Sigmoid colon (tissue), 7 donors: ENCODE results near the gene PLEKHA8. TPM values are rescaled to one million over a fixed set of nuclear protein-coding genes. Genes with fewer than 3 reads are reported as not detected.
A peak's percentile ranks its signal among the peaks of the same experiment; 100 is the strongest.

Source experiments
- DNase-seq: peaks from one replicate; pipeline ENCODE4 v3.0.0-alpha.2; 2019
- H3K27ac ChIP-seq, 4 donors: fragments of 200-600 bp; sonication (generic); one replicate each; pipeline ENCODE4 v1.5.1; 2016 to 2019; ENCODE audit warnings: mild to moderate bottlenecking in 1 of 4
- H3K27me3 ChIP-seq, 3 donors: fragments of 200-600 bp; sonication (generic); one replicate each; pipeline ENCODE4 v1.5.1; 2019; ENCODE audit warnings: mild to moderate bottlenecking in 1 of 3
- H3K36me3 ChIP-seq, 4 donors: fragments of 200-600 bp; sonication (generic); one replicate each; pipeline ENCODE4 v1.5.1; 2016 to 2019
- H3K4me1 ChIP-seq, 4 donors: fragments of 200-600 bp; sonication (generic); one replicate each; pipeline ENCODE4 v1.5.1; 2017 to 2019
- H3K4me3 ChIP-seq, 4 donors: fragments of 200-600 bp; sonication (generic); one replicate each; pipeline ENCODE4 v1.5.1; 2017 to 2019; ENCODE audit warnings: mild to moderate bottlenecking in 2 of 4, moderate library complexity in 1 of 4
- H3K9me3 ChIP-seq, 4 donors: fragments of 200-600 bp in 3 of 4; sonication (generic) in 3 of 4; one replicate each; pipeline versions ENCODE4 v1.5.1 to v1.6.1; 2013 to 2019
- EP300 ChIP-seq, 4 donors: sonication (generic); formaldehyde crosslinking; IDR thresholded peaks; one replicate each; pipeline ENCODE4 v1.6.1; 2017; ENCODE audit warnings: antibody characterized with exemption in 4 of 4
- POLR2A ChIP-seq, 2 donors: fragments of 450-650 bp; IDR thresholded peaks; one replicate each; pipeline ENCODE4 v1.6.1; 2016; ENCODE audit warnings: antibody characterized with exemption in 2 of 2, mild to moderate bottlenecking in 2 of 2, moderate library complexity in 2 of 2
- POLR2AphosphoS5 ChIP-seq, 4 donors: sonication (generic); formaldehyde crosslinking; IDR thresholded peaks; one replicate each; pipeline ENCODE4 v1.6.1; 2017; ENCODE audit warnings: antibody characterized with exemption in 4 of 4
- WGBS, 2 donors: extraction: QIAGEN DNeasy Blood & Tissue Kit; methylation state at CpG; one replicate each; pipeline ENCODE4 v1.1.7; 2013; 5-methylcytosine and 5-hydroxymethylcytosine counted together
- intact Hi-C: fragments of 100-400 bp; cut with DNase I; formaldehyde crosslinking; loops from one replicate; pipeline ENCODE4 v1.15.1; 2023
- polyA plus RNA-seq, 3 donors: library from polyadenylated mRNA; stranded (reverse); fragments of 200-250 nt; gene quantifications; one replicate each; pipeline ENCODE4 v1.2.3, GENCODE V29; 2013
- total RNA-seq, 4 donors: library from RNA; depleted of rRNA; stranded (reverse); fragments of >200 nt; gene quantifications; one replicate each; pipeline ENCODE4 v1.1.0, GENCODE V29; 2016
- TF ChIP-seq, protein P1 (sequence below), 4 experiments: fragments of 450-650 bp in 3 of 4; fragments of 200-600 bp in 1 of 4; IDR thresholded peaks; one replicate each; pipeline ENCODE4 v1.5.1; 2016 to 2019; ENCODE audit warnings: antibody characterized with exemption in 4 of 4, mild to moderate bottlenecking in 3 of 4, moderate library complexity in 2 of 4
- donor health status: healthy with polysubstance abuse.
- donor health status: Bipolar disorder and iron deficiency.
- donor health status: healthy.

Gene PLEKHA8
- total and polyA plus RNA-seq, 7 donors, result 3.2 to 12.2 (median 7.7) TPM

DNA sequence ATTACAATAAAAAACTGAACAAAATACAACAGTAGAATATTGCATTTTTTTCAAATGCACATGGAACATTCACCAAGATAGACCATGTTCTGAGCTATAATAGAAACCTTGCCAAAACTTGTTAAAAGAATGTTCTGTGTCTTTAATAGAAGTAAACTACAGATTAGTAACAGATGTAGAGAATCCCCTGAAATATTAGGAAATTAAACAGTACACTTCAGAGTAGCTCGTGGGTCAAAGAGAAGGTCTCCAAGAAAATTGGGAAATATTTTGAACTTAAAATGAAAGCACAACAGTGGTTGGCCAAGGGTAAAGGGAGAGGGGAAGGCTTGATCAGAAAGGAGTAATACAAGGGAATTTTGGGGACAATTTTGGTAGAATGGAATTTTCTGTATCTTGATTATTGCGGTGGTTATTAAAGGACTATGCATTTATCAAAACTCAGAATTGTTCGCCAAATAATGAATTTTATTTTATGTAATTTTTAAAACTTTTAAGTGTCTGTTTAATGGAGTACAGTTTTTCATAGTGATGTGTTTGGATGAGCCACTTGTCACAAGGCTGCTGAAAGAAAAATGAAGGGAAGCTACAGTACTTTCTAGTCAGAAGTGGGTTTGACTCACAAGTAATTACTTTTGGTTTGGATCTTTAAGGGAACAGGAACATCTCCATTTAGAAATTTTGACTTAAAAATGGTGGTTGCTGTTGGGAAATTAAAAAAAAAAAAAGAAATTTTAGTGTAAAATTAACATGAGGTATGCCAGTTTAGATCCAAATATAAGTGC is 10.2 kb downstream of the PLEKHA8 start:
- peak overlapping the region in 2 of 4 donors; percentile 8 to 21 for H3K27ac ChIP-seq
- WGBS, 2 donors, result 84 to 91% methylated on average over 3 of the region's 3 CpGs
- H3K36me3 ChIP-seq, result no peaks in the 10 kb centered on the region
- H3K9me3 ChIP-seq, result no peaks in the 10 kb centered on the region
- no peak overlapping the region for H3K4me3 ChIP-seq
- no peak for DNase-seq
- peaks cover 0 to 19% (median 0%) of the 10 kb centered on the region in 4 donors for H3K4me1 ChIP-seq
- H3K27me3 ChIP-seq, result no peaks in the 10 kb centered on the region
- no peak for TF ChIP-seq POLR2A (IDR thresholded peaks at IDR 0.05)
- peak in 2 of 4 donors; percentile 34 for TF ChIP-seq POLR2AphosphoS5 (IDR thresholded peaks at IDR 0.05)
- intact Hi-C loops, result no loop called here

DNA sequence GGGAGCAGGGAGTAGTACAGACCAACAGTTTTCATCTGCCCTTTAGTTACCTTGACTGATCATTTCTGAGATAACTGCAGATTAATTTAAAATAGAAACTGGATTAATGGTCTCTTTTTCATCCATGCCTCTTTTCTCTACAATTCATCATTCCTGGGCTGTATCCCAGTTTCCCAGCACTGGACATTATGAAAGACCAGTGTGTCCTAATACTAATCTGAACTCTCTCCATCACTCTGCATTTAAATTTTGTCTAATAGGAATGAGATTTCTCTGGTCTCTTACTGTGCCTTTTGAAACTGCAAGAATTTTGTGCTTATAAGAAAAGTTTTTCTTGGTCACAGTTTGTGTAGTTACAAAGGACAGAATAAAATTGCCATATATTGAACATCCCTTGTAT is 12.7 kb downstream of the PLEKHA8 start:
- no peaks in the 10 kb centered on the region for H3K9me3 ChIP-seq
- no peak for DNase-seq
- no peaks in the 10 kb centered on the region for H3K27me3 ChIP-seq
- H3K4me1 ChIP-seq, result peaks cover 0 to 19% (median 0%) of the 10 kb centered on the region in 4 donors
- H3K27ac ChIP-seq, result peak overlapping the region in 1 of 4 donors; percentile 1
- intact Hi-C loops, result no loop called here
- peaks cover 0 to 8% (median 3%) of the 10 kb centered on the region in 4 donors for H3K36me3 ChIP-seq
- TF ChIP-seq, protein P1, sequence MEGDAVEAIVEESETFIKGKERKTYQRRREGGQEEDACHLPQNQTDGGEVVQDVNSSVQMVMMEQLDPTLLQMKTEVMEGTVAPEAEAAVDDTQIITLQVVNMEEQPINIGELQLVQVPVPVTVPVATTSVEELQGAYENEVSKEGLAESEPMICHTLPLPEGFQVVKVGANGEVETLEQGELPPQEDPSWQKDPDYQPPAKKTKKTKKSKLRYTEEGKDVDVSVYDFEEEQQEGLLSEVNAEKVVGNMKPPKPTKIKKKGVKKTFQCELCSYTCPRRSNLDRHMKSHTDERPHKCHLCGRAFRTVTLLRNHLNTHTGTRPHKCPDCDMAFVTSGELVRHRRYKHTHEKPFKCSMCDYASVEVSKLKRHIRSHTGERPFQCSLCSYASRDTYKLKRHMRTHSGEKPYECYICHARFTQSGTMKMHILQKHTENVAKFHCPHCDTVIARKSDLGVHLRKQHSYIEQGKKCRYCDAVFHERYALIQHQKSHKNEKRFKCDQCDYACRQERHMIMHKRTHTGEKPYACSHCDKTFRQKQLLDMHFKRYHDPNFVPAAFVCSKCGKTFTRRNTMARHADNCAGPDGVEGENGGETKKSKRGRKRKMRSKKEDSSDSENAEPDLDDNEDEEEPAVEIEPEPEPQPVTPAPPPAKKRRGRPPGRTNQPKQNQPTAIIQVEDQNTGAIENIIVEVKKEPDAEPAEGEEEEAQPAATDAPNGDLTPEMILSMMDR (IDR thresholded peaks at IDR 0.05), result no peak
- no peak for TF ChIP-seq EP300 (IDR thresholded peaks at IDR 0.05)
- TF ChIP-seq POLR2AphosphoS5 (IDR thresholded peaks at IDR 0.05), result no peak
- no peak overlapping the region for H3K4me3 ChIP-seq

DNA sequence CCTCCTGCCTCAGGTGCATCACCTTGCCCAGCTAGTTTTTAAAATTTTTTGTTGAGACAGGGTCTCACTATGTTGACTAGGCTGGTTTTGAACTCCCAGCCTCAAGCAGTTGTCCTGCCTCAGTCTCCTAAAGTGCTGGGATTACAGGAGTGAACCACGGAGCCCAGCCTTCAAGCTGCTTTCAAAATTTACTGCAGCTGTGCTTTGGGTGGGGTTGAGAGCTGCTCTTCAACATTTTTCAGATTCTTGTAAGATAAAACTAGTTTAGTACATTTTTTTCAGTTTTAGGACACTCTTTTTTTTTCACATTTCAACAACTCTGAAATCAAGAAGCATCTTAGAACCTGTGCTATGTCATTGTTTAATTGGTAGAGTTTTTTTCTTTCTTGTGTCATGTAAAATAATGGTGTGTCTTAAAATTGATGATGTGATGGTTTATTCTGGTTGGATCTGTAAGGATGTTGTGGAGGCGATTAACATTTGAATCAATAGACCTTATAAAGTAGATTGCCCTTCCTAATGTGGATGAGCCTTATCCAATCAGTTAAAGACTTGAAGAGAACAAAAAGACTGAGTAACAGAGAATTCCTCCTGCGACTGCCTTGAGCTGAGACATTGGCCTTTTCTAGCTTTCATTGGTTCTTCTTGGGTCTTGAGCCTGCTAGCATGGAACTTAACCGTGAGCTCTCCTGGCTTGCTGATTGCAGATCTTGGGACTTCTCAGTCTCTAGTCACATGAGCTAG is 13.5 kb downstream of the PLEKHA8 start:
- Histone ChIP-seq H3K9me3 (no peaks in the 10 kb centered on the region), H3K4me1 (peaks cover 0 to 19% (median 0%) of the 10 kb centered on the region in 4 donors), H3K27ac (no peak overlapping the region), H3K36me3 (peaks cover 0 to 16% (median 10%) of the 10 kb centered on the region in 4 donors), H3K4me3 (no peak overlapping the region), H3K27me3 (no peaks in the 10 kb centered on the region)
- DNase-seq, result no peak
- WGBS, 2 donors, result 91 to 93% methylated on average over 4 of the region's 4 CpGs
- TF ChIP-seq, protein P1 (IDR thresholded peaks at IDR 0.05), result no peak
- no peak for TF ChIP-seq POLR2AphosphoS5 (IDR thresholded peaks at IDR 0.05)
- no peak for TF ChIP-seq POLR2A (IDR thresholded peaks at IDR 0.05)
- TF ChIP-seq EP300 (IDR thresholded peaks at IDR 0.05), result no peak
- intact Hi-C loops, result no loop called here

DNA sequence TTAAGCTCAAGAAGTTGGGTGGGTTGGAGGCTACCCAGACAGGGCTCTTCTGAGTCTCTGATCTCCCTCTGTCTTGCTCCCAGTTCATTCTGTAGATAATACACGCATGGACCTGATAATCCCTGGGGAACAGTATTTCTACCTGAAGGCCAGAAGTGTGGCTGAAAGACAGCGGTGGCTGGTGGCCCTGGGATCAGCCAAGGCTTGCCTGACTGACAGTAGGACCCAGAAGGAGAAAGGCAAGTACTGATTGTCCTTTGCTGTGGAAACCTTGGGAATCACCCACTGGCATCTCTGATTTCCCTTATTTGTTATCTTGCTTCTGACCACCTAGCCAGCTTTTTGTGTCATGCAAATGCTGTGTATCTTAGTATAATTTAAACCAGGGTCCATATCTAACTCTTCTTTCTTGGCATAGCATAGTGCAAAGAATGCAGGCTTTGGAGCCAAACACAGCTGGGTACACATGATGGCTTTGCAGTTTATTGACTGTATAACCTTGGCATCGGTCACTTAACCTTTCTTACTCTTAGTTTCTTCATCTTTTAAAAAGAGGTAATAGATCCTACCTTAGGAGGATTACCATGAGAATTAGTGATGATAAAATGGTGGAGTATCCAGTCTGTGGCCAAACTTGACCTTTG is 18.0 kb downstream of the PLEKHA8 start:
- intact Hi-C loops, result no loop called here
- whole genome bisulfite sequencing, 2 donors, result 79 to 93% methylated on average over 3 of the region's 3 CpGs
- no peaks in the 10 kb centered on the region for H3K27me3 ChIP-seq
- no peaks in the 10 kb centered on the region for H3K9me3 ChIP-seq
- no peak for TF ChIP-seq POLR2A (IDR thresholded peaks at IDR 0.05)
- TF ChIP-seq, protein P1 (IDR thresholded peaks at IDR 0.05), result no peak
- no peak for TF ChIP-seq EP300 (IDR thresholded peaks at IDR 0.05)
- TF ChIP-seq POLR2AphosphoS5 (IDR thresholded peaks at IDR 0.05), result no peak
- DNase-seq, result no peak
- H3K27ac ChIP-seq, result no peak overlapping the region
- H3K4me3 ChIP-seq, result no peak overlapping the region
- no peaks in the 10 kb centered on the region for H3K4me1 ChIP-seq
- peaks cover 0 to 58% (median 21%) of the 10 kb centered on the region in 4 donors for H3K36me3 ChIP-seq

DNA sequence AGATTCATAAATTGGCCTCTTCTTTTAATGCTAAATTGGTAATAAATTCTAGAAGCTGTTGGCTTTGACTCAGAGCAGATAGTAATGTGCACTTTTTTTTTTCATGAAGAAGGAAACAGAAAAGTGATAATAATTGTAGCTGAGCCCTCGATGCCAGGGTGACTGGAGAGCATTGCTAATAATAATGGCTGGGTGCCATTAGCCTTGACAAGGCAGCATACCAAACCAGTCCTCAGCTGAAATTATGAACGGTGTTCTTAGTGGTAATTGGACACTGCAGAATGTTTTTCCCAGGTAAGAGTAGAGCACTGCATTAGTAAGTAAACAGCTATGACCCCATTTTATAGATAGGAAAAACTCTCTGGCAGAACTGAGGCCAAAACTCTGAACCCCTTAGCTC is 18.9 kb downstream of the PLEKHA8 start:
- H3K27ac ChIP-seq, result no peak overlapping the region
- H3K4me3 ChIP-seq, result no peak overlapping the region
- H3K36me3 ChIP-seq, result peaks cover 0 to 65% (median 22%) of the 10 kb centered on the region in 4 donors
- no peaks in the 10 kb centered on the region for H3K9me3 ChIP-seq
- no peaks in the 10 kb centered on the region for H3K27me3 ChIP-seq
- intact Hi-C loops, result no loop called here
- no peaks in the 10 kb centered on the region for H3K4me1 ChIP-seq
- WGBS, 2 donors, result 91 to 93% methylated on average over 2 of the region's 2 CpGs
- no peak for DNase-seq
- TF ChIP-seq, protein P1 (IDR thresholded peaks at IDR 0.05), result no peak
- TF ChIP-seq EP300 (IDR thresholded peaks at IDR 0.05) (no peak), POLR2A (IDR thresholded peaks at IDR 0.05) (no peak), POLR2AphosphoS5 (IDR thresholded peaks at IDR 0.05) (no peak)
